ENCODE measurements around the gene CAMTA2.

Gene CAMTA2

GRCh38 chr17:4966844-4967538 lies 20.5 kb downstream of the CAMTA2 start:
- DNase-seq: peak; percentile 100

- no peak for DNase-seq
Measured at GRCh38 chr17:4965311-4965986, 22.0 kb downstream of the CAMTA2 start.

GRCh38 chr17:4960279-4960922 lies 27.1 kb downstream of the CAMTA2 start:
- DNase-seq: no peak

- DNase-seq: no peak
Measured at GRCh38 chr17:4959261-4959965, 28.1 kb downstream of the CAMTA2 start.

- DNase-seq: no peak
Measured at GRCh38 chr17:4958102-4958501, 29.4 kb downstream of the CAMTA2 start.

GRCh38 chr17:4956493-4957061 lies 30.9 kb downstream of the CAMTA2 start:
- no peak for DNase-seq

GRCh38 chr17:4955091-4955490 lies 32.4 kb downstream of the CAMTA2 start:
- no peak for DNase-seq

- DNase-seq: peak; percentile 70
Measured at GRCh38 chr17:4953451-4953961, 34.0 kb downstream of the CAMTA2 start.

- DNase-seq: no peak
Measured at GRCh38 chr17:4951486-4951885, 36.0 kb downstream of the CAMTA2 start.

GRCh38 chr17:4950746-4951204 lies 36.7 kb downstream of the CAMTA2 start, which contains the start of gene ENO3:
TSS of gene ENO3 (plus strand) at chr17:4951119. CDS start at chr17:4951830, 711 bp downstream.
- DNase-seq: no peak

GRCh38 chr17:4950075-4950745 lies 37.3 kb downstream of the CAMTA2 start:
- DNase-seq: peak; percentile 22

- DNase-seq: peak; percentile 74
Measured at GRCh38 chr17:4949321-4950074, 38.0 kb downstream of the CAMTA2 start.

GRCh38 chr17:4948931-4949320 lies 38.5 kb downstream of the CAMTA2 start:
- peak; percentile 94 for DNase-seq

- DNase-seq: peak; percentile 96
Measured at GRCh38 chr17:4948166-4948930, 39.1 kb downstream of the CAMTA2 start, which contains the start of gene PFN1. TSS of gene PFN1 (minus strand) at chr17:4948530. CDS start at chr17:4948394, 136 bp downstream.

GRCh38 chr17:4947411-4948165 lies 39.9 kb downstream of the CAMTA2 start:
- peak; percentile 68 for DNase-seq

- peak; percentile 32 for DNase-seq
Measured at GRCh38 chr17:4947010-4947410, 40.5 kb downstream of the CAMTA2 start.

GRCh38 chr17:4946312-4946976 lies 41.0 kb downstream of the CAMTA2 start:
- no peak for DNase-seq

GRCh38 chr17:4945944-4946280 lies 41.6 kb downstream of the CAMTA2 start:
- no peak for DNase-seq
